Neural cell (in vitro differentiated cells): ENCODE data around the gene CITED2. TPM values are rescaled to one million over a fixed set of nuclear protein-coding genes. Genes with fewer than 3 reads are reported as not detected.

Experiments
- H2AFZ ChIP-seq: fragments of 200-600, 300-800 bp; sonication (generic), shearing (Covaris generic); 2 replicates; pipeline ENCODE4 v1.6.0; 2014; ENCODE audit warnings: low read depth, mild to moderate bottlenecking, antibody characterized with exemption, low read length, moderate library complexity
- H3F3A ChIP-seq: fragments of 200-600 bp; shearing (Covaris generic); 2 replicates; pipeline ENCODE4 v1.6.1; 2016; ENCODE audit warnings: mild to moderate bottlenecking, moderate library complexity, mixed read lengths, antibody characterized with exemption, low read length; ENCODE audit not compliant: insufficient read depth, poor library complexity, severe bottlenecking
- H3K27ac ChIP-seq: fragments of 200-600, 300-800 bp; sonication (generic), shearing (Covaris generic); 2 replicates; pipeline ENCODE4 v1.5.1; 2014; ENCODE audit warnings: mild to moderate bottlenecking, low read length, moderate library complexity
- H3K27me3 ChIP-seq: fragments of 300-800, 200-600 bp; sonication (generic), shearing (Covaris generic); 2 replicates; pipeline ENCODE4 v1.6.0; 2014; ENCODE audit warnings: mild to moderate bottlenecking, low read depth, low read length, moderate library complexity; ENCODE audit not compliant: insufficient read depth
- H3K36me3 ChIP-seq: fragments of 300-800, 200-600 bp; sonication (generic), shearing (Covaris generic); 2 replicates; pipeline ENCODE4 v1.5.1; 2014; ENCODE audit warnings: mild to moderate bottlenecking, antibody characterized with exemption, low read length, moderate library complexity; ENCODE audit not compliant: insufficient read depth
- H3K4me2 ChIP-seq: fragments of 300-800, 200-600 bp; sonication (generic), shearing (Covaris generic); 2 replicates; pipeline ENCODE4 v1.6.0; 2014; ENCODE audit warnings: mild to moderate bottlenecking, low read length
- H3K4me3 ChIP-seq: fragments of 300-800, 200-600 bp; sonication (generic), shearing (Covaris generic); 2 replicates; pipeline ENCODE4 v1.5.1; 2014; ENCODE audit warnings: mild to moderate bottlenecking, low read length, moderate library complexity
- H3K79me2 ChIP-seq: fragments of 200-600 bp; shearing (Covaris generic); replicated peaks from 2 replicates; pipeline ENCODE4 v1.6.0; 2014; ENCODE audit warnings: mild to moderate bottlenecking, low read length, moderate library complexity; ENCODE audit not compliant: insufficient read depth
- H3K9ac ChIP-seq: fragments of 300-800, 200-600 bp; sonication (generic), shearing (Covaris generic); 2 replicates; pipeline ENCODE4 v1.6.1; 2016; ENCODE audit warnings: mild to moderate bottlenecking, low read length, mixed read lengths
- H3K9me2 ChIP-seq: fragments of 200-600 bp; shearing (Covaris generic); 2 replicates; pipeline ENCODE4 v1.6.1; 2016; ENCODE audit warnings: mild to moderate bottlenecking, low read length, mixed read lengths; ENCODE audit not compliant: insufficient read depth
- H3K9me3 ChIP-seq: fragments of 200-600, 300-800 bp; sonication (generic), shearing (Covaris generic); 2 replicates; pipeline ENCODE4 v1.6.1; 2016; ENCODE audit warnings: mild to moderate bottlenecking, mixed run types, low read length, moderate library complexity, mixed read lengths
- H4K20me1 ChIP-seq: fragments of 200-600 bp; shearing (Covaris generic); 2 replicates; pipeline ENCODE4 v1.6.1; 2016; ENCODE audit warnings: mild to moderate bottlenecking, mixed run types; ENCODE audit not compliant: insufficient read depth
- CTCF ChIP-seq: fragments of 450-650 bp; IDR thresholded peaks from 2 replicates; pipeline ENCODE4 v1.5.1; 2014; ENCODE audit warnings: antibody characterized with exemption, mild to moderate bottlenecking, moderate library complexity; ENCODE audit not compliant: poor library complexity, severe bottlenecking
- EP300 ChIP-seq: fragments of 450-650 bp; conservative IDR thresholded peaks from 2 replicates; pipeline ENCODE4 v1.6.1; 2014; ENCODE audit warnings: antibody characterized with exemption, mild to moderate bottlenecking, moderate library complexity; ENCODE audit not compliant: poor library complexity, severe bottlenecking
- EZH2 ChIP-seq: fragments of 200-600, 300-800 bp; shearing (Covaris generic), sonication (generic); IDR thresholded peaks from 2 replicates; pipeline ENCODE4 v1.6.1; 2014; ENCODE audit warnings: antibody characterized with exemption, low read length, borderline replicate concordance, mild to moderate bottlenecking; ENCODE audit not compliant: insufficient read depth, poor library complexity, severe bottlenecking
- MXI1 ChIP-seq: fragments of 450-650 bp; conservative IDR thresholded peaks from 2 replicates; pipeline ENCODE4 v1.6.1; 2014; ENCODE audit warnings: antibody characterized with exemption, mild to moderate bottlenecking; ENCODE audit not compliant: poor library complexity, severe bottlenecking
- POLR2AphosphoS5 ChIP-seq: IDR thresholded peaks from 2 replicates; pipeline ENCODE4 v1.6.1; 2012
- RAD21 ChIP-seq: fragments of 450-650 bp; conservative IDR thresholded peaks from 2 replicates; pipeline ENCODE4 v1.6.1; 2014; ENCODE audit warnings: antibody characterized with exemption, mild to moderate bottlenecking, moderate library complexity
- SMC3 ChIP-seq: fragments of 450-650 bp; conservative IDR thresholded peaks from 2 replicates; pipeline ENCODE4 v1.6.1; 2014; ENCODE audit warnings: antibody characterized with exemption, mild to moderate bottlenecking, moderate library complexity; ENCODE audit not compliant: poor library complexity
- polyA plus RNA-seq: library from polyadenylated mRNA; depleted of rRNA; stranded (reverse); fragments of >200 nt; gene quantifications from 2 replicates; pipeline ENCODE4 v1.2.3, GENCODE V29; 2014

Gene CITED2
- polyA plus RNA-seq, 1 donor from 2014 or later: 38.1 TPM

- H3K36me3 ChIP-seq: no peaks in the 10 kb centered on the region
- H3K79me2 ChIP-seq: no peaks in the 10 kb centered on the region
- no peaks in the 10 kb centered on the region for H3K27me3 ChIP-seq
- H3K27ac ChIP-seq: no peak overlapping the region
- no peaks in the 10 kb centered on the region for H4K20me1 ChIP-seq
- H3K4me2 ChIP-seq: no peak overlapping the region
- TF ChIP-seq POLR2AphosphoS5: no peak
- H2AFZ ChIP-seq: no peak overlapping the region
- H3K9ac ChIP-seq: no peak overlapping the region
- H3K9me3 ChIP-seq: no peaks in the 10 kb centered on the region
- no peaks in the 10 kb centered on the region for H3F3A ChIP-seq
- no peaks in the 10 kb centered on the region for H3K9me2 ChIP-seq
- no peak overlapping the region for H3K4me3 ChIP-seq
Observed at GRCh38 chr6:139407718-139408222, 33.3 kb upstream of the CITED2 start.

GRCh38 chr6:139406577-139407343 is 32.3 kb upstream of the CITED2 start:
- peak; percentile 25 for TF ChIP-seq EP300
- TF ChIP-seq MXI1: no peak
- TF ChIP-seq SMC3: no peak
- TF ChIP-seq CTCF: no peak
- TF ChIP-seq RAD21: no peak
- TF ChIP-seq EZH2: no peak
- Histone ChIP-seq H3K27me3 (no peaks in the 10 kb centered on the region), H3K4me2 (no peak overlapping the region), H3F3A (no peaks in the 10 kb centered on the region), H3K36me3 (no peaks in the 10 kb centered on the region), H4K20me1 (no peaks in the 10 kb centered on the region), H2AFZ (no peak overlapping the region), H3K79me2 (no peaks in the 10 kb centered on the region), H3K9me2 (no peaks in the 10 kb centered on the region), H3K9ac (no peak overlapping the region), H3K4me3 (no peak overlapping the region), H3K9me3 (no peaks in the 10 kb centered on the region), H3K27ac (no peak overlapping the region)

GRCh38 chr6:139402876-139403386 is 28.5 kb upstream of the CITED2 start:
- no peak overlapping the region for H3K4me3 ChIP-seq
- H3K36me3 ChIP-seq: no peaks in the 10 kb centered on the region
- TF ChIP-seq RAD21: no peak
- H3K9ac ChIP-seq: no peak overlapping the region
- H4K20me1 ChIP-seq: no peaks in the 10 kb centered on the region
- no peaks in the 10 kb centered on the region for H3K9me2 ChIP-seq
- H3K27me3 ChIP-seq: no peaks in the 10 kb centered on the region
- H3F3A ChIP-seq: no peaks in the 10 kb centered on the region
- H3K27ac ChIP-seq: no peak overlapping the region
- no peaks in the 10 kb centered on the region for H3K9me3 ChIP-seq
- no peak overlapping the region for H2AFZ ChIP-seq
- H3K79me2 ChIP-seq: no peaks in the 10 kb centered on the region
- no peak overlapping the region for H3K4me2 ChIP-seq
